Caco-2 (cell line): ENCODE data around the gene RFC1. TPM values are rescaled to one million over a fixed set of nuclear protein-coding genes. Genes with fewer than 3 reads are reported as not detected.
A peak's percentile ranks its signal among the peaks of the same experiment; 100 is the strongest.
"Not testable (repeated sequence)": the region's sequence is repeated elsewhere in the genome, so short reads cannot be mapped to it uniquely, and the experiment has no call there.

Source experiments
- BruUV-seq: library from RNA; stranded (reverse); fragments of 400-500 nt; replicated peaks from 2 replicates; lab custom pipeline; 2021; lab: Mats Ljungman, UMichigan
- CTCF ChIA-PET: fragments of 300-600 bp; sonication (Branson Sonifier 250); formaldehyde crosslinking; loops from one replicate; lab custom pipeline; 2022; ENCODE audit warnings: antibody characterized with exemption; lab: Charles Lee
- POLR2A ChIA-PET: fragments of 300-600 bp; sonication (Branson Sonifier 250); formaldehyde crosslinking; loops from one replicate; lab custom pipeline; 2022; ENCODE audit warnings: antibody characterized with exemption; lab: Charles Lee
- DNase-seq, 2 experiments: peaks; one replicate each; pipeline versions ENCODE4 v3.0.0 to v3.0.0-alpha.2; 2020 to 2022
- H3K27me3 ChIP-seq: replicated peaks from 2 replicates; pipeline ENCODE4 v1.6.0; 2011; ENCODE audit warnings: low read length; ENCODE audit not compliant: control insufficient read depth, insufficient read depth
- H3K36me3 ChIP-seq: 2 replicates; pipeline ENCODE4 v1.5.1; 2011; ENCODE audit warnings: low read length; ENCODE audit not compliant: control insufficient read depth, insufficient read depth
- H3K4me1 ChIP-seq: fragments of 250-450 bp; sonication (Bioruptor Pico); 2 replicates; pipeline ENCODE4 v1.5.1; 2020; ENCODE audit warnings: mild to moderate bottlenecking
- H3K4me3 ChIP-seq: 2 replicates; pipeline ENCODE4 v1.5.1; 2011; ENCODE audit warnings: low read depth, mild to moderate bottlenecking, control low read depth, low read length
- H3K9me3 ChIP-seq: fragments of 250-450 bp; sonication (Bioruptor Pico); 2 replicates; pipeline ENCODE4 v1.5.1; 2020; ENCODE audit warnings: mild to moderate bottlenecking, moderate library complexity
- H3K27ac Mint-ChIP-seq: one replicate; pipeline ENCODE4 v1.8.0; 2022; ENCODE audit warnings: mixed read lengths; ENCODE audit not compliant: unreplicated experiment
- H3K27me3 Mint-ChIP-seq: one replicate; pipeline ENCODE4 v1.8.0; 2022; ENCODE audit warnings: mixed read lengths; ENCODE audit not compliant: insufficient read depth, unreplicated experiment
- H3K36me3 Mint-ChIP-seq: one replicate; pipeline ENCODE4 v1.8.0; 2022; ENCODE audit warnings: mild to moderate bottlenecking, mixed read lengths; ENCODE audit not compliant: insufficient read depth, unreplicated experiment
- H3K4me1 Mint-ChIP-seq: one replicate; pipeline ENCODE4 v1.8.0; 2022; ENCODE audit warnings: low read depth, mixed read lengths; ENCODE audit not compliant: unreplicated experiment
- H3K4me3 Mint-ChIP-seq: one replicate; pipeline ENCODE4 v1.8.0; 2022; ENCODE audit warnings: mild to moderate bottlenecking, moderate library complexity, mixed read lengths; ENCODE audit not compliant: unreplicated experiment
- H3K9me3 Mint-ChIP-seq: one replicate; pipeline ENCODE4 v1.8.0; 2022; ENCODE audit warnings: mixed read lengths; ENCODE audit not compliant: unreplicated experiment
- intact Hi-C: fragments of 100-400 bp; cut with micrococcal nuclease; formaldehyde crosslinking; loops from one replicate; pipeline ENCODE4 v1.10.0; 2022; ENCODE audit not compliant: unreplicated experiment
- total RNA-seq: library from RNA; stranded (reverse); gene quantifications from 2 replicates; pipeline ENCODE4 v1.2.3, GENCODE V29; 2022
- TF ChIP-seq, protein P1 (sequence below), 2 experiments: fragments of 200-600 bp in 1 of 2; IDR thresholded peaks; 1 replicate in 1 of 2; 2 replicates in 1 of 2; pipeline versions ENCODE4 v1.5.1 to v1.8.0; 2011 to 2022; ENCODE audit warnings: antibody characterized with exemption in 1 of 2, control low read depth in 1 of 2, inconsistent platforms in 1 of 2, low read depth in 1 of 2, low read length in 1 of 2, mild to moderate bottlenecking in 1 of 2, moderate library complexity in 1 of 2; ENCODE audit not compliant: insufficient read depth in 1 of 2, severe bottlenecking in 1 of 2, unreplicated experiment in 1 of 2

The RFC1 gene
- total RNA-seq, 1 experiment from 2014 or later = 63.4 TPM

DNA sequence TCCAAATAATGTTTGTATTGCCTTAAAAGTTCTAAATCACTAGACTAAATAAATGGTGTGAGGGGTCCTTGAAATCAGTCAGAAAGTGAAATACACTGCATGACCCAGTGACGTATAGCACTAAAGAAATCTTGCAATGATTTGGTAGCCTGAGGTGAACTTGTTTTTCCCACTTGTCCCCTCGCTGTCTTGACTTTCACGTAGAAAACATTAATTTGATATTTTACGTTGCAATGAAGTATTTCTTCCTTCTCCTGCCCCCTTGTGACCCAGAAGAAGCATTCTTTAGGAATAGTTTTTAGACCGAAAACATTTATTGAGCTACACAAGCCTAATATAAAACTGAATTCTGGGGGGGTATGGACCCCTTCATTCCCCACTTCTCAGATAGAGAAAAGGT, 44.3 kb upstream of the RFC1 start:
- H3K9me3 Mint-ChIP-seq = no peaks in the 10 kb centered on the region
- peaks cover 6% of the 10 kb centered on the region for H3K36me3 Mint-ChIP-seq
- no peak overlapping the region for H3K27ac Mint-ChIP-seq
- Histone ChIP-seq H3K9me3 (no peaks in the 10 kb centered on the region), H3K27me3 (no peaks in the 10 kb centered on the region), H3K4me1 (peaks cover 15% of the 10 kb centered on the region), H3K36me3 (no peaks in the 10 kb centered on the region), H3K4me3 (no peak overlapping the region)
- POLR2A ChIA-PET = no interaction called here
- CTCF ChIA-PET = no interaction called here
- no TSS peak for BruUV-seq
- TF ChIP-seq, protein P1, sequence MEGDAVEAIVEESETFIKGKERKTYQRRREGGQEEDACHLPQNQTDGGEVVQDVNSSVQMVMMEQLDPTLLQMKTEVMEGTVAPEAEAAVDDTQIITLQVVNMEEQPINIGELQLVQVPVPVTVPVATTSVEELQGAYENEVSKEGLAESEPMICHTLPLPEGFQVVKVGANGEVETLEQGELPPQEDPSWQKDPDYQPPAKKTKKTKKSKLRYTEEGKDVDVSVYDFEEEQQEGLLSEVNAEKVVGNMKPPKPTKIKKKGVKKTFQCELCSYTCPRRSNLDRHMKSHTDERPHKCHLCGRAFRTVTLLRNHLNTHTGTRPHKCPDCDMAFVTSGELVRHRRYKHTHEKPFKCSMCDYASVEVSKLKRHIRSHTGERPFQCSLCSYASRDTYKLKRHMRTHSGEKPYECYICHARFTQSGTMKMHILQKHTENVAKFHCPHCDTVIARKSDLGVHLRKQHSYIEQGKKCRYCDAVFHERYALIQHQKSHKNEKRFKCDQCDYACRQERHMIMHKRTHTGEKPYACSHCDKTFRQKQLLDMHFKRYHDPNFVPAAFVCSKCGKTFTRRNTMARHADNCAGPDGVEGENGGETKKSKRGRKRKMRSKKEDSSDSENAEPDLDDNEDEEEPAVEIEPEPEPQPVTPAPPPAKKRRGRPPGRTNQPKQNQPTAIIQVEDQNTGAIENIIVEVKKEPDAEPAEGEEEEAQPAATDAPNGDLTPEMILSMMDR (IDR thresholded peaks at IDR 0.05; ENCODE audit: insufficient read depth in 1 of 2, low read depth in 1 of 2, low read length in 1 of 2, severe bottlenecking in 1 of 2, unreplicated experiment in 1 of 2) = no peak
- no peaks in the 10 kb centered on the region for H3K27me3 Mint-ChIP-seq
- no peaks in the 10 kb centered on the region for H3K4me1 Mint-ChIP-seq
- intact Hi-C loops = no loop called here
- DNase-seq = no peak
- no peak overlapping the region for H3K4me3 Mint-ChIP-seq

DNA sequence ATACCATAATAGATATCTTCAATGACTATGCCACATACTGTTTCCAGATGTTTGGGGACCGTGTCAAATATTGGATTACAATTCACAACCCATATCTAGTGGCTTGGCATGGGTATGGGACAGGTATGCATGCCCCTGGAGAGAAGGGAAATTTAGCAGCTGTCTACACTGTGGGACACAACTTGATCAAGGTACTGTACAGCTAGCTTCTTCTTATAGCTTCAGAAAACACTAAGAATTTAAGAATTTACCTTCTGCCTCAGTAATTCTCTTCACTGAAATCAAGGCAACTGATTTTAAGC, 41.4 kb upstream of the RFC1 start:
- no peak for DNase-seq
- H3K9me3 ChIP-seq = no peaks in the 10 kb centered on the region
- TF ChIP-seq, protein P1 (IDR thresholded peaks at IDR 0.05; ENCODE audit: insufficient read depth in 1 of 2, low read depth in 1 of 2, low read length in 1 of 2, severe bottlenecking in 1 of 2, unreplicated experiment in 1 of 2) = no peak
- intact Hi-C loops = loop anchor here (2.0 to 5.0 kb wide), 2 partner anchors 21 to 40 kb away; partner anchors contain the start of gene RFC1
- H3K4me1 Mint-ChIP-seq = peaks cover 7% of the 10 kb centered on the region
- H3K9me3 Mint-ChIP-seq = no peaks in the 10 kb centered on the region
- H3K4me1 ChIP-seq = peaks cover 2% of the 10 kb centered on the region; the same call in 1 of the 2 replicates
- no peak overlapping the region for H3K27ac Mint-ChIP-seq
- BruUV-seq = no TSS peak
- H3K36me3 ChIP-seq = no peaks in the 10 kb centered on the region
- peak overlapping the region; percentile 83 for H3K4me3 Mint-ChIP-seq
- H3K36me3 Mint-ChIP-seq = peaks cover 6% of the 10 kb centered on the region
- H3K4me3 ChIP-seq = peak overlapping the region; percentile 32
- ChIA-PET POLR2A (no interaction called here), CTCF (no interaction called here)
- H3K27me3 Mint-ChIP-seq = no peaks in the 10 kb centered on the region
- no peaks in the 10 kb centered on the region for H3K27me3 ChIP-seq

DNA sequence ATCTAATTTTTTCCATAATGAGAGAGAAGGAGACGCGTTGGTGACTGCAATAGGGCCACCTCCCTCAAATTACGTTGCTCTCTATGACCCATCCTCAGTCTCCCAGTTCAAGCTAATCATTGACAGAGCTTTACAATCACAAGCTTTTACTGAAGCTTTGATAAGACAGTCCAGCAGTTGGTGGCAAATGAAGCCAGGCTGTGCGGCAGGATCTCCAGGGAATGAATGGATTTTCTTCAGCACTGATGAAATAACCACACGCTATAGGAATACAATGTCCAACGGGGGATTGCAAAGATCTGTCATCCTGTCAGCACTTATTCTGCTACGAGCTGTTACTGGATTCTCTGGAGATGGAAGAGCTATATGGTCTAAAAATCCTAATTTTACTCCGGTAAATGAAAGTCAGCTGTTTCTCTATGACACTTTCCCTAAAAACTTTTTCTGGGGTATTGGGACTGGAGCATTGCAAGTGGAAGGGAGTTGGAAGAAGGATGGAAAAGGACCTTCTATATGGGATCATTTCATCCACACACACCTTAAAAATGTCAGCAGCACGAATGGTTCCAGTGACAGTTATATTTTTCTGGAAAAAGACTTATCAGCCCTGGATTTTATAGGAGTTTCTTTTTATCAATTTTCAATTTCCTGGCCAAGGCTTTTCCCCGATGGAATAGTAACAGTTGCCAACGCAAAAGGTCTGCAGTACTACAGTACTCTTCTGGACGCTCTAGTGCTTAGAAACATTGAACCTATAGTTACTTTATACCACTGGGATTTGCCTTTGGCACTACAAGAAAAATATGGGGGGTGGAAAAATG, 40.8 kb upstream of the RFC1 start, which contains the start of gene KLB:
TSS of gene KLB (plus strand) at position 168 of the 821 bp plus-strand sequence. CDS start at position 188, 20 bp downstream.
- peak within 1 kb of the TSS; percentile 83 for H3K4me3 Mint-ChIP-seq
- peaks cover 6% of the 10 kb centered on the region for H3K36me3 Mint-ChIP-seq
- H3K27me3 Mint-ChIP-seq = no peaks in the 10 kb centered on the region
- Histone ChIP-seq H3K36me3 (no peaks in the 10 kb centered on the region), H3K4me1 (no peaks in the 10 kb centered on the region; the same call in 1 of the 2 replicates), H3K4me3 (peak within 1 kb of the TSS; percentile 32), H3K27me3 (no peaks in the 10 kb centered on the region), H3K9me3 (no peaks in the 10 kb centered on the region)
- no peaks in the 10 kb centered on the region for H3K9me3 Mint-ChIP-seq
- POLR2A ChIA-PET = interaction anchor here (0.6 to 1.3 kb wide), 3 partner anchors 21 to 40 kb away, joined by 3 to 15 read pairs (median 4); partner anchors contain the start of gene RFC1
- peaks cover 7% of the 10 kb centered on the region for H3K4me1 Mint-ChIP-seq
- peak; percentile 67 to 77 for DNase-seq
- intact Hi-C loops = loop anchor here (2.0 to 5.0 kb wide), 2 partner anchors 22 to 40 kb away; partner anchors contain the start of gene RFC1
- peak within 1 kb of the TSS; percentile 68 for H3K27ac Mint-ChIP-seq
- BruUV-seq = TSS peak; percentile 86
- TF ChIP-seq, protein P1 (IDR thresholded peaks at IDR 0.05; ENCODE audit: insufficient read depth in 1 of 2, low read depth in 1 of 2, low read length in 1 of 2, severe bottlenecking in 1 of 2, unreplicated experiment in 1 of 2) = no peak
- CTCF ChIA-PET = interaction anchor here (0.5 to 1.0 kb wide), 4 partner anchors 12 to 62 kb away, joined by 3 to 4 read pairs (median 3); partner anchors contain the start of gene RFC1

DNA sequence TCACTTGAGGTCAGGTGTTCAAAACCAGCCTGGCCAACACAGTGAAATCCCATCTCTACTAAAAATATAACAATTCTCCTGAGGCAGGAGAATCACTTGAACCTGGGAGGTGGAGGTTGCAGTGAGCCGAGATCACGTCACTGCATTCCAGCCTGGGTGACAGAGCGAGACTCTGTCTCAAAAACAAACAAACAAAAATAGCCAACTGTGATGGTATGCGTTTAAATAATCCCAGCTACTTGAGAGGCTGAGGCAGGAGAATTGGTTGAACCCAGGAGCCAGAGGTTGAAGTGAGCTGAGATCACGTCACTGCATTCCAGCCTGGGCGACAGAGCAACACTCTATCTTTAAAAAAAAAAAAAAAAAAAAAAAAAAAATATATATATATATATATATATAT, 35.5 kb upstream of the RFC1 start:
- H3K4me1 Mint-ChIP-seq = peaks cover 13% of the 10 kb centered on the region
- H3K36me3 Mint-ChIP-seq, H3K36me3 ChIP-seq, H3K27me3 Mint-ChIP-seq, DNase-seq, H3K4me3 ChIP-seq, POLR2A ChIA-PET, BruUV-seq, H3K4me1 ChIP-seq, H3K27me3 ChIP-seq, CTCF ChIA-PET, H3K9me3 ChIP-seq, H3K4me3 Mint-ChIP-seq, intact Hi-C loops, H3K27ac Mint-ChIP-seq, H3K9me3 Mint-ChIP-seq: not testable (repeated sequence)
